GM12878 (cell line): ENCODE results near the gene RECK. TPM values are rescaled to one million over a fixed set of nuclear protein-coding genes. Genes with fewer than 3 reads are reported as not detected.

Experiments used
- ATAC-seq: fragments of 200-7000 bp; cut with Tn5 transposase; 3 replicates; pipeline ENCODE4 v1.9.1; 2020; ENCODE audit warnings: mild to moderate bottlenecking, moderate library complexity
- BruUV-seq: library from RNA; stranded (reverse); fragments of 400-500 nt; replicated peaks from 2 replicates; lab custom pipeline; 2021; lab: Mats Ljungman, UMichigan
- CTCF ChIA-PET: fragments of 300-600 bp; sonication (Branson Sonifier 250); formaldehyde crosslinking; extraction: SDS; loops from one replicate; lab custom pipeline; 2021; ENCODE audit warnings: inconsistent platforms; lab: Yijun Ruan, JAX
- POLR2A ChIA-PET: fragments of 350-600 bp; formaldehyde crosslinking; extraction: SDS; loops from one replicate; lab custom pipeline; 2021; ENCODE audit warnings: inconsistent platforms; lab: Charles Lee
- RAD21 ChIA-PET: fragments of 300-600 bp; sonication (Branson Sonifier 250); formaldehyde crosslinking; loops from one replicate; lab custom pipeline; 2023; ENCODE audit warnings: antibody characterized with exemption; ENCODE audit not compliant: unreplicated experiment; lab: Charles Lee
- SMC1A ChIA-PET: fragments of 300-600 bp; sonication (Branson Sonifier 250); formaldehyde crosslinking; loops from one replicate; lab custom pipeline; 2023; ENCODE audit not compliant: unreplicated experiment, uncharacterized antibody; lab: Charles Lee
- DNase-seq: peaks from one replicate; pipeline ENCODE4 v3.0.0-alpha.2; 2011; ENCODE audit warnings: low read depth, low spot score
- FAIRE-seq: peaks from 3 replicates; lab custom pipeline; 2011; peaks lifted over from hg19 to GRCh38; lab: Jason Lieb, UNC
- H2AFZ ChIP-seq: 2 replicates; pipeline ENCODE4 v1.6.0; 2011; ENCODE audit warnings: low read depth, low read length, control low read depth; ENCODE audit not compliant: control insufficient read depth
- H3K27ac ChIP-seq: 2 replicates; pipeline ENCODE4 v1.5.1; 2011; ENCODE audit warnings: control low read depth; ENCODE audit not compliant: control insufficient read depth, insufficient read depth
- H3K27me3 ChIP-seq, 2 experiments: replicated peaks in 1 of 2; 2 replicates each; pipeline versions ENCODE4 v1.6.0 to v1.6.1; 2011; ENCODE audit warnings: low read length in 1 of 2; ENCODE audit not compliant: control insufficient read depth in 2 of 2, insufficient read depth in 2 of 2
- H3K36me3 ChIP-seq, 2 experiments: 2 replicates each; pipeline ENCODE4 v1.5.1; 2011; ENCODE audit warnings: low read length in 1 of 2; ENCODE audit not compliant: control insufficient read depth in 2 of 2, insufficient read depth in 2 of 2
- H3K4me1 ChIP-seq: 2 replicates; pipeline ENCODE4 v1.6.1; 2011; ENCODE audit warnings: mild to moderate bottlenecking, low read length, moderate library complexity, mixed read lengths; ENCODE audit not compliant: control insufficient read depth, insufficient read depth
- H3K4me2 ChIP-seq: 2 replicates; pipeline ENCODE4 v1.6.0; 2011; ENCODE audit warnings: control low read depth; ENCODE audit not compliant: control insufficient read depth, insufficient read depth
- H3K4me3 ChIP-seq: fragments of 200-600 bp; sonication (generic); 2 replicates; pipeline ENCODE4 v1.5.1; 2016
- H3K79me2 ChIP-seq: 2 replicates; pipeline ENCODE4 v1.6.0; 2011; ENCODE audit warnings: low read length; ENCODE audit not compliant: control insufficient read depth, insufficient read depth
- H3K9ac ChIP-seq: 2 replicates; pipeline ENCODE4 v1.8.0; 2011; ENCODE audit warnings: low read length, control low read depth, mixed read lengths; ENCODE audit not compliant: control insufficient read depth, insufficient read depth
- H3K9me3 ChIP-seq: replicated peaks from 3 replicates; pipeline ENCODE4 v1.5.1; 2011; ENCODE audit warnings: mild to moderate bottlenecking, low read length; ENCODE audit not compliant: control insufficient read depth, insufficient read depth
- H4K20me1 ChIP-seq: 2 replicates; pipeline ENCODE4 v1.6.0; 2011; ENCODE audit not compliant: control insufficient read depth, insufficient read depth
- CREB1 ChIP-seq: IDR thresholded peaks from 2 replicates; pipeline ENCODE4 v1.6.1; 2012; ENCODE audit warnings: low read depth, mild to moderate bottlenecking, inconsistent platforms
- HCFC1 ChIP-seq: fragments of 150-350 bp; IDR thresholded peaks from 2 replicates; pipeline ENCODE4 v1.6.1; 2014; ENCODE audit warnings: low read length
- IKZF2 ChIP-seq, 2 experiments: fragments of 450-650 bp; IDR thresholded peaks; 2 replicates each; pipeline ENCODE4 v1.6.1; 2017; ENCODE audit warnings: mild to moderate bottlenecking in 2 of 2, moderate library complexity in 2 of 2
- IRF5 ChIP-seq: fragments of 450-650 bp; IDR thresholded peaks from 2 replicates; pipeline ENCODE4 v1.6.1; 2017; ENCODE audit warnings: borderline replicate concordance
- KDM1A ChIP-seq: fragments of 200-600 bp; sonication (generic); IDR thresholded peaks from 2 replicates; pipeline ENCODE4 v1.6.1; 2016; ENCODE audit warnings: borderline replicate concordance
- ZNF592 ChIP-seq: fragments of 450-650 bp; IDR thresholded peaks from 2 replicates; pipeline ENCODE4 v1.6.1; 2017; ENCODE audit warnings: mild to moderate bottlenecking, moderate library complexity
- WGBS: methylation state at CpG from one replicate; pipeline ENCODE4 v1.1.6; 2016; ENCODE audit warnings: low lambda C conversion rate; ENCODE audit not compliant: insufficient replicate concordance, insufficient coverage; ENCODE audit errors: missing lambda C conversion rate; 5-methylcytosine and 5-hydroxymethylcytosine counted together
- in situ Hi-C: fragments of 300-500 bp; cut with MboI; formaldehyde crosslinking; loops from 9 replicates; pipeline ENCODE4 v1.14.3; 2018; ENCODE audit warnings: mixed read lengths
- intact Hi-C: fragments of 100-400 bp; cut with micrococcal nuclease; formaldehyde crosslinking; loops from one replicate; pipeline ENCODE4 v1.14.2; 2022; ENCODE audit not compliant: unreplicated experiment
- polyA plus RNA-seq, 11 experiments: library from polyadenylated mRNA; depleted of rRNA in 4 of 11; unstranded in 6 of 11; stranded (reverse) in 5 of 11; fragments of >200 nt; fragmentation: Nextera tagmentation in 4 of 11; fragmentation: Illumina TruSeq in 1 of 11; extraction: Ambion mirVana in 4 of 11; extraction: Trizol in 1 of 11; gene quantifications; 1 replicate in 1 of 11; 2 replicates in 10 of 11; pipeline versions ENCODE4 v1.2.1 to v1.2.3, GENCODE V29; 2011 to 2016; ENCODE audit warnings: inconsistent platforms in 2 of 11, missing spikeins in 2 of 11, low read depth in 1 of 11
- total RNA-seq, 4 experiments: library from RNA; depleted of rRNA in 3 of 4; stranded (reverse); fragments of >200 nt in 3 of 4; fragmentation: Illumina TruSeq in 1 of 4; extraction: Trizol in 1 of 4; gene quantifications; 2 replicates each; pipeline versions ENCODE4 v1.2.1 to v1.2.3, GENCODE V29; 2013 to 2021
- TF ChIP-seq, protein P1 (sequence below): fragments of 450-650 bp; IDR thresholded peaks from 2 replicates; pipeline ENCODE4 v1.6.1; 2017; ENCODE audit warnings: mild to moderate bottlenecking, low read depth, inconsistent platforms; ENCODE audit not compliant: poor library complexity, severe bottlenecking

The RECK gene
- total and polyA plus RNA-seq, 10 of the 15 experiments (the other 5 are each of a cell fraction or from before 2014, with no cell fraction given), result 0.02 to 0.40 (median 0.13) TPM

DNA sequence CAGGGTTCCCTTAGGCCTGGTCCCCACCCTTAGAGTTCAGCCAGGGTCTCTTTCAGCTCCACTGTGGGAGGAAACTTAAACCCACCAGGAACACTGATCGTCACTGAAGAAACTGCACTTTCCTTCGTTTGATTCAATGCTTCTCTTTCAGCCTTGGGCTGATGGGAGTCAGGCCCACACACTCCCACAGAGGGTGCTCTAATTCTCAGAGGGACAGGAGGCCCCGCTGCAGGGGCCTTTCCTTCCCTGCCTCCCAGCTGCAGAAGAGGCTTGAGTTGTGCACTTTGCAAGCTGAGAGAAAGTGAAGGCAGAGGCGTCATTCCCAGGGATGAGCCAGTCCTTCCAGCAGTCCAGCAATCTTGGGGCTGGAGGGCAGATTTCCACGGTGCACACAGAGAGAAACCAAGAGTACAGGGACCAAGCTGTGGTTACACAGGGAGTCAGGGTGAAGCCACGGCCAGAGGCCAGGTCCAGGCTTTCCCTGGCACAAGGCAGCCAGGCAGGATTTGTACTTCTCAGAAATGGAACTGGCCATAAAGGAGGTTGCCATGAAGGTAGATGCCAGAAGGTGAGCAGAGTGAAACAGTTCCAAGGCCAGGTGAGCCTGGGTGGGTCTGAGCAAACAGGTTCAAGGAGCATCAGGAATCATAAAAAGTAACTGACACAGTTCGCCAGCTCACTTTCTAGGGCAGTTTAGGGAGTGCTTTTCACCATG, 89.5 kb downstream of the RECK start:
- ChIA-PET SMC1A (no interaction called here), POLR2A (no interaction called here), RAD21 (no interaction called here), CTCF (no interaction called here)
- DNase-seq (no peak), FAIRE-seq (no peak), ATAC-seq (no peak)
- Histone ChIP-seq H3K4me3 (no peak overlapping the region), H3K36me3 (no peaks in the 10 kb centered on the region), H3K27ac (no peak overlapping the region), H3K79me2 (no peaks in the 10 kb centered on the region), H2AFZ (no peak overlapping the region), H3K9me3 (no peaks in the 10 kb centered on the region), H3K4me1 (no peaks in the 10 kb centered on the region; the same call in 1 of the 2 replicates), H4K20me1 (no peaks in the 10 kb centered on the region), H3K4me2 (no peak overlapping the region), H3K27me3 (peaks cover 0 to 2% of the 10 kb centered on the region in 2 experiments; a peak in 2 of 4 replicates), H3K9ac (no peak overlapping the region)
- WGBS, result 26% methylated on average over 7 of the region's 7 CpGs
- TF ChIP-seq, protein P1, sequence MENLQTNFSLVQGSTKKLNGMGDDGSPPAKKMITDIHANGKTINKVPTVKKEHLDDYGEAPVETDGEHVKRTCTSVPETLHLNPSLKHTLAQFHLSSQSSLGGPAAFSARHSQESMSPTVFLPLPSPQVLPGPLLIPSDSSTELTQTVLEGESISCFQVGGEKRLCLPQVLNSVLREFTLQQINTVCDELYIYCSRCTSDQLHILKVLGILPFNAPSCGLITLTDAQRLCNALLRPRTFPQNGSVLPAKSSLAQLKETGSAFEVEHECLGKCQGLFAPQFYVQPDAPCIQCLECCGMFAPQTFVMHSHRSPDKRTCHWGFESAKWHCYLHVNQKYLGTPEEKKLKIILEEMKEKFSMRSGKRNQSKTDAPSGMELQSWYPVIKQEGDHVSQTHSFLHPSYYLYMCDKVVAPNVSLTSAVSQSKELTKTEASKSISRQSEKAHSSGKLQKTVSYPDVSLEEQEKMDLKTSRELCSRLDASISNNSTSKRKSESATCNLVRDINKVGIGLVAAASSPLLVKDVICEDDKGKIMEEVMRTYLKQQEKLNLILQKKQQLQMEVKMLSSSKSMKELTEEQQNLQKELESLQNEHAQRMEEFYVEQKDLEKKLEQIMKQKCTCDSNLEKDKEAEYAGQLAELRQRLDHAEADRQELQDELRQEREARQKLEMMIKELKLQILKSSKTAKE, result no peak
- no TSS peak for BruUV-seq
- in situ Hi-C loops (no loop called here), intact Hi-C loops (no loop called here)

- FAIRE-seq, result no peak
- ChIA-PET CTCF (interaction anchor here (0.8 kb wide), 1 partner anchor 39 kb away, joined by 3 read pairs; no protein-coding TSS in a partner anchor), RAD21 (no interaction called here), POLR2A (no interaction called here), SMC1A (no interaction called here)
- in situ Hi-C loops, result no loop called here
- H3K4me2 ChIP-seq, result no peak overlapping the region
- 34% methylated on average over 5 of the region's 5 CpGs for WGBS
- BruUV-seq, result no TSS peak
- H3K27ac ChIP-seq, result no peak overlapping the region
- no peaks in the 10 kb centered on the region; the same call in 1 of the 2 replicates for H3K4me1 ChIP-seq
- H3K4me3 ChIP-seq, result no peak overlapping the region
- no peak overlapping the region for H3K9ac ChIP-seq
- ATAC-seq, result no peak
- H4K20me1 ChIP-seq, result no peaks in the 10 kb centered on the region
- no peaks in the 10 kb centered on the region for H3K9me3 ChIP-seq
- H3K79me2 ChIP-seq, result no peaks in the 10 kb centered on the region
- no peaks in the 10 kb centered on the region for H3K36me3 ChIP-seq
- DNase-seq, result no peak
- no peaks in the 10 kb centered on the region for H3K27me3 ChIP-seq
- intact Hi-C loops, result no loop called here
- H2AFZ ChIP-seq, result peak overlapping the region; percentile 15; the same call in 1 of the 2 replicates
- no peak for TF ChIP-seq CREB1
- no peak for TF ChIP-seq IKZF2 (IDR thresholded peaks at IDR 0.05)
- no peak for TF ChIP-seq IRF5
- no peak for TF ChIP-seq ZNF592
- TF ChIP-seq HCFC1, result no peak
- no peak for TF ChIP-seq KDM1A
Measured at GRCh38 chr9:36127652-36128244, 91.0 kb downstream of the RECK start.
